ENCODE measurements around the gene DNAH8.

DNA sequence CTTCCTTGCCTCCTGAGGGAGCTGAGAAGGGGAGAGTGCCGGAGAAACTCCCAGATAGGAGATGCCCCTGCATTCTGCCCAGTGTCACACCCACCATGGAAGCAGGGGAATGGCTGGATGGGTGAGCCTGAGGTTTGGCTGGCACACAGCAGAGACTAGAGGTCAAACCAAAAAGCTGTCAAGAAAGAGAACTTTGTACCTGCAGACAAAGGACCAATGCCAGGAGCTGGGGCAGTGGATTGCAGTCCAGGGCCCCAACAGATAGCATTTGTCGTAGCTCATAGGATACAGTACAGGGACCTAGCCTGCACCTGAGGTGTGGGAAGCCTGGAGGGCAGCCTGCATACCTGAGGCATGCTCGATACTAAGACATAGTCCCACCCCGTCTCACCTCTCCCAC lies 227.3 kb downstream of the DNAH8 start:
- TF ChIP-seq, protein P1, sequence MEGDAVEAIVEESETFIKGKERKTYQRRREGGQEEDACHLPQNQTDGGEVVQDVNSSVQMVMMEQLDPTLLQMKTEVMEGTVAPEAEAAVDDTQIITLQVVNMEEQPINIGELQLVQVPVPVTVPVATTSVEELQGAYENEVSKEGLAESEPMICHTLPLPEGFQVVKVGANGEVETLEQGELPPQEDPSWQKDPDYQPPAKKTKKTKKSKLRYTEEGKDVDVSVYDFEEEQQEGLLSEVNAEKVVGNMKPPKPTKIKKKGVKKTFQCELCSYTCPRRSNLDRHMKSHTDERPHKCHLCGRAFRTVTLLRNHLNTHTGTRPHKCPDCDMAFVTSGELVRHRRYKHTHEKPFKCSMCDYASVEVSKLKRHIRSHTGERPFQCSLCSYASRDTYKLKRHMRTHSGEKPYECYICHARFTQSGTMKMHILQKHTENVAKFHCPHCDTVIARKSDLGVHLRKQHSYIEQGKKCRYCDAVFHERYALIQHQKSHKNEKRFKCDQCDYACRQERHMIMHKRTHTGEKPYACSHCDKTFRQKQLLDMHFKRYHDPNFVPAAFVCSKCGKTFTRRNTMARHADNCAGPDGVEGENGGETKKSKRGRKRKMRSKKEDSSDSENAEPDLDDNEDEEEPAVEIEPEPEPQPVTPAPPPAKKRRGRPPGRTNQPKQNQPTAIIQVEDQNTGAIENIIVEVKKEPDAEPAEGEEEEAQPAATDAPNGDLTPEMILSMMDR (IDR thresholded peaks at IDR 0.05), result no peak
- TF ChIP-seq EP300 (IDR thresholded peaks at IDR 0.05) (no peak), POLR2AphosphoS5 (IDR thresholded peaks at IDR 0.05) (no peak), POLR2A (IDR thresholded peaks at IDR 0.05) (no peak)

Data from sigmoid colon (tissue), 4 donors.